Right lobe of liver (tissue), 6 donors: Measurements from ENCODE around the gene PITPNC1. TPM values are rescaled to one million over a fixed set of nuclear protein-coding genes. Genes with fewer than 3 reads are reported as not detected.

Experiments
- ATAC-seq, 4 donors: fragments of 200-7000 bp; cut with Tn5 transposase; one replicate each; pipeline ENCODE4 v1.9.1; 2020; ENCODE audit warnings: mild to moderate bottlenecking in 4 of 4, moderate library complexity in 4 of 4
- DNase-seq, 3 donors: peaks; one replicate each; pipeline ENCODE4 v3.0.0-alpha.2; 2020
- H3K27ac ChIP-seq, 3 donors: fragments of 200-600 bp; one replicate each; pipeline ENCODE4 v1.8.0; 2022
- H3K27me3 ChIP-seq, 2 donors: fragments of 200-600 bp; one replicate each; pipeline ENCODE4 v1.8.0; 2022
- H3K36me3 ChIP-seq, 4 donors: fragments of 200-600 bp; sonication (generic) in 1 of 4; one replicate each; pipeline versions ENCODE4 v1.5.1 to v1.8.0; 2017 to 2022; ENCODE audit warnings: control low read depth in 1 of 4
- H3K4me1 ChIP-seq, 4 donors: fragments of 200-600 bp; sonication (generic) in 1 of 4; one replicate each; pipeline versions ENCODE4 v1.5.1 to v1.8.0; 2017 to 2022; ENCODE audit warnings: control low read depth in 1 of 4
- H3K4me3 ChIP-seq, 3 donors: fragments of 200-600 bp; one replicate each; pipeline ENCODE4 v1.8.0; 2022
- H3K9me3 ChIP-seq, 4 donors: fragments of 200-600 bp; sonication (generic) in 1 of 4; one replicate each; pipeline versions ENCODE4 v1.5.1 to v1.8.0; 2017 to 2022; ENCODE audit warnings: control low read depth in 1 of 4
- POLR2A ChIP-seq: fragments of 450-650 bp; IDR thresholded peaks from one replicate; pipeline ENCODE4 v1.6.1; 2017; ENCODE audit warnings: antibody characterized with exemption, mild to moderate bottlenecking
- WGBS: methylation state at CpG from one replicate; pipeline ENCODE4 v1.1.6; 2018; ENCODE audit warnings: low coverage, low lambda C conversion rate; ENCODE audit not compliant: insufficient coverage; ENCODE audit errors: missing lambda C conversion rate; 5-methylcytosine and 5-hydroxymethylcytosine counted together
- intact Hi-C, 2 donors: fragments of 100-400 bp; cut with DNase I; formaldehyde crosslinking; loops; one replicate each; pipeline versions ENCODE4 v1.11.2 to v1.14.1; 2022
- total RNA-seq, 6 experiments: library from RNA; depleted of rRNA in 2 of 6; stranded (reverse); fragments of >200 nt in 2 of 6; fragmentation: NEBNext Ultra II Directional in 3 of 6; extraction: Animal tissue kit (Norgen Biotek cat#: 25700) in 3 of 6; gene quantifications; one replicate each; pipeline versions ENCODE4 v1.1.0 to v1.2.4, GENCODE V29; 2016 to 2023
- TF ChIP-seq, protein P1 (sequence below), 4 donors: fragments of 200-600 bp in 3 of 4; fragments of 450-650 bp in 1 of 4; IDR thresholded peaks; one replicate each; pipeline versions ENCODE4 v1.5.1 to v1.8.0; 2016 to 2022; ENCODE audit warnings: antibody characterized with exemption in 4 of 4, mild to moderate bottlenecking in 2 of 4
- donor health status: DM: no; HTN: yes; CAD: no.
- donor health status: DM: no; HTN: no; CAD: no.
- donor health status: DM: no; HTN: no; CAD: no.
- donor health status: DM: no; HTN: yes; CAD: no.
- donor health status: DM: no; HTN: yes; CAD: no.

Gene PITPNC1
- total RNA-seq, 6 experiments from 2014 or later: 4.7 to 13.0 (median 7.4) TPM

- H3K36me3 ChIP-seq: no peaks in the 10 kb centered on the region
- H3K4me1 ChIP-seq: no peaks in the 10 kb centered on the region
- 59% methylated on average over 4 of the region's 4 CpGs for WGBS
- no peak for DNase-seq
- no peak for TF ChIP-seq POLR2A
- TF ChIP-seq, protein P1, sequence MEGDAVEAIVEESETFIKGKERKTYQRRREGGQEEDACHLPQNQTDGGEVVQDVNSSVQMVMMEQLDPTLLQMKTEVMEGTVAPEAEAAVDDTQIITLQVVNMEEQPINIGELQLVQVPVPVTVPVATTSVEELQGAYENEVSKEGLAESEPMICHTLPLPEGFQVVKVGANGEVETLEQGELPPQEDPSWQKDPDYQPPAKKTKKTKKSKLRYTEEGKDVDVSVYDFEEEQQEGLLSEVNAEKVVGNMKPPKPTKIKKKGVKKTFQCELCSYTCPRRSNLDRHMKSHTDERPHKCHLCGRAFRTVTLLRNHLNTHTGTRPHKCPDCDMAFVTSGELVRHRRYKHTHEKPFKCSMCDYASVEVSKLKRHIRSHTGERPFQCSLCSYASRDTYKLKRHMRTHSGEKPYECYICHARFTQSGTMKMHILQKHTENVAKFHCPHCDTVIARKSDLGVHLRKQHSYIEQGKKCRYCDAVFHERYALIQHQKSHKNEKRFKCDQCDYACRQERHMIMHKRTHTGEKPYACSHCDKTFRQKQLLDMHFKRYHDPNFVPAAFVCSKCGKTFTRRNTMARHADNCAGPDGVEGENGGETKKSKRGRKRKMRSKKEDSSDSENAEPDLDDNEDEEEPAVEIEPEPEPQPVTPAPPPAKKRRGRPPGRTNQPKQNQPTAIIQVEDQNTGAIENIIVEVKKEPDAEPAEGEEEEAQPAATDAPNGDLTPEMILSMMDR (IDR thresholded peaks at IDR 0.05): no peak
- ATAC-seq: peak in 1 of 4 donors; percentile 33
- no peak overlapping the region for H3K4me3 ChIP-seq
- no peaks in the 10 kb centered on the region for H3K27me3 ChIP-seq
- intact Hi-C loops: no loop called here
- no peaks in the 10 kb centered on the region for H3K9me3 ChIP-seq
- H3K27ac ChIP-seq: no peak overlapping the region
Measured at GRCh38 chr17:67481808-67482207, 104.7 kb downstream of the PITPNC1 start.

DNA sequence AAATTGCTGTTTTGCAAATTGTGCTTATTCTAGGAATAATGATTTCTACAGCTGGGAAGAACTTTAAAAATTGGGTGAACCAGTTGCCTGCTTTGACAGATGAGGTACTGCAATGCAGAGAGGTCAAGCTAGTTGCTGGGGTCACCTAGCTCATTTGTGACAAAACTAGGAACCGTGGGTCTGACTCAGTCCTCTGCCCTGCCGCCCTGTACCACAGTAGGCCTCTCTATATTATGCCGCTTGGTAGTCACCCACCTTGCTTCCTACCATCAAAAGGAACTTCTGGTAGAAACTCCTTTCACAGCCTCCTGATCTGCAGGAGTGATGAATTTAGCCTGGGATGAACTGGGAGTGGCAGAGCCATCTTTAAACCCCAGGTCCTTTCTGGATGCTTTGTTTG is 105.7 kb downstream of the PITPNC1 start:
- intact Hi-C loops: no loop called here
- Histone ChIP-seq H3K27ac (no peak overlapping the region), H3K4me3 (no peak overlapping the region), H3K4me1 (peaks cover 0 to 1% (median 0%) of the 10 kb centered on the region in 4 donors), H3K27me3 (no peaks in the 10 kb centered on the region), H3K36me3 (no peaks in the 10 kb centered on the region), H3K9me3 (no peaks in the 10 kb centered on the region)
- ATAC-seq (no peak), DNase-seq (no peak)
- WGBS: 100% methylated on average over 2 of the region's 3 CpGs
- TF ChIP-seq, protein P1 (IDR thresholded peaks at IDR 0.05): no peak
- TF ChIP-seq POLR2A: no peak

GRCh38 chr17:67484261-67484660 is 107.2 kb downstream of the PITPNC1 start:
- Histone ChIP-seq H3K4me3 (no peak overlapping the region), H3K27ac (no peak overlapping the region), H3K36me3 (no peaks in the 10 kb centered on the region), H3K27me3 (no peaks in the 10 kb centered on the region), H3K4me1 (peaks cover 0 to 10% (median 0%) of the 10 kb centered on the region in 4 donors), H3K9me3 (no peaks in the 10 kb centered on the region)
- no peak for ATAC-seq
- no peak for DNase-seq
- WGBS: 93% methylated on average over 3 of the region's 4 CpGs
- intact Hi-C loops: no loop called here
- no peak for TF ChIP-seq POLR2A
- TF ChIP-seq, protein P1 (IDR thresholded peaks at IDR 0.05): no peak

DNA sequence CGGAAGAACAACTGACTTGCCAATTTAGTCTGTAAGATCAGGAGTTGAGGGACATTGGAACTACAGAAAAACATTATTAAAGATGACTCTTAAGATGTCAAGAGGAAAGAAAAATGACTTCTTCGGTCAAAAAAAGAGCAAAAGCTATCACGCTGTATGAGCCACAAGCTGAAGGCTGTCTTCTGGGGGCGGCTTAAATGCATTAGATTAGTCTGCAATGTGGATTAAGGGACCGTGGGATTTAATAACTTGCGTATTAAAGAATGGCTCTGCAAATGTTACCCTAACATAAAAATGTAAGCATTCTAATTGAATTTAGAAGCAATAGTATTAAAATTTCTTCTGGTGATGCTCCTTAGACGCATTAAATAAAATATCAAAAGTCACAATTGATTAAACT is 108.6 kb downstream of the PITPNC1 start:
- TF ChIP-seq, protein P1 (IDR thresholded peaks at IDR 0.05): no peak
- TF ChIP-seq POLR2A: no peak
- ATAC-seq: no peak
- no peaks in the 10 kb centered on the region for H3K9me3 ChIP-seq
- no peaks in the 10 kb centered on the region for H3K36me3 ChIP-seq
- peaks cover 0 to 10% (median 0%) of the 10 kb centered on the region in 4 donors for H3K4me1 ChIP-seq
- 90% methylated on average over 5 of the region's 7 CpGs for WGBS
- no peak overlapping the region for H3K27ac ChIP-seq
- no peaks in the 10 kb centered on the region for H3K27me3 ChIP-seq
- intact Hi-C loops: no loop called here
- DNase-seq: no peak
- H3K4me3 ChIP-seq: no peak overlapping the region

- ATAC-seq: no peak
- 83% methylated on average over 6 of the region's 7 CpGs for WGBS
- peaks cover 0 to 10% (median 0%) of the 10 kb centered on the region in 4 donors for H3K4me1 ChIP-seq
- H3K27ac ChIP-seq: no peak overlapping the region
- no peak overlapping the region for H3K4me3 ChIP-seq
- H3K27me3 ChIP-seq: no peaks in the 10 kb centered on the region
- DNase-seq: no peak
- intact Hi-C loops: no loop called here
- no peaks in the 10 kb centered on the region for H3K9me3 ChIP-seq
- no peaks in the 10 kb centered on the region for H3K36me3 ChIP-seq
- TF ChIP-seq, protein P1 (IDR thresholded peaks at IDR 0.05): no peak
- no peak for TF ChIP-seq POLR2A
Measured at GRCh38 chr17:67487506-67487905, 110.4 kb downstream of the PITPNC1 start.
